NB4 (cell line): ENCODE measurements around the gene SPATA13.

Source experiments
- CTCF ChIP-seq: IDR thresholded peaks from one replicate; pipeline ENCODE4 v1.5.1; 2012; ENCODE audit warnings: low read depth, low read length
- MAX ChIP-seq: IDR thresholded peaks from 2 replicates; pipeline ENCODE4 v1.6.1; 2011; ENCODE audit warnings: low read depth, low read length
- MYC ChIP-seq: IDR thresholded peaks from 2 replicates; pipeline ENCODE4 v1.6.1; 2011; ENCODE audit warnings: low read depth, low read length
- POLR2A ChIP-seq: IDR thresholded peaks from 2 replicates; pipeline ENCODE4 v1.6.1; 2011; ENCODE audit warnings: mild to moderate bottlenecking; ENCODE audit not compliant: insufficient read length; ENCODE audit errors: extremely low read depth

GRCh38 chr13:24184882-24185281, 24.4 kb downstream of the SPATA13 start:
- no peak for TF ChIP-seq CTCF
- TF ChIP-seq POLR2A = no peak
- TF ChIP-seq MAX = no peak
- no peak for TF ChIP-seq MYC
